Heart left ventricle (tissue), 16 donors: ENCODE measurements around the gene TRMT11. TPM values are rescaled to one million over a fixed set of nuclear protein-coding genes. Genes with fewer than 3 reads are reported as not detected.

ENCODE experiments used
- ATAC-seq, 4 donors: fragments of 200-7000 bp; cut with Tn5 transposase; one replicate each; pipeline ENCODE4 v1.9.1; 2020 to 2022; ENCODE audit warnings: moderate library complexity in 4 of 4, mild to moderate bottlenecking in 3 of 4, moderate number of reproducible peaks in 1 of 4
- DNase-seq, 5 donors: peaks; one replicate each; pipeline ENCODE4 v3.0.0-alpha.2; 2020
- H3K27ac ChIP-seq, 12 donors: fragments of 200-600 bp; sonication (generic) in 4 of 12; one replicate each; pipeline versions ENCODE4 v1.5.0 to v1.8.0; 2016 to 2022; ENCODE audit warnings: mild to moderate bottlenecking in 2 of 12
- H3K27me3 ChIP-seq, 9 donors: fragments of 200-600 bp; sonication (generic) in 2 of 9; one replicate each; pipeline versions ENCODE4 v1.5.1 to v1.8.0; 2016 to 2022; ENCODE audit warnings: mild to moderate bottlenecking in 3 of 9
- H3K36me3 ChIP-seq, 9 donors: fragments of 200-600 bp; sonication (generic) in 2 of 9; one replicate each; pipeline versions ENCODE4 v1.5.0 to v1.8.0; 2018 to 2022; ENCODE audit warnings: mild to moderate bottlenecking in 2 of 9
- H3K4me1 ChIP-seq, 12 donors: fragments of 200-600 bp; sonication (generic) in 4 of 12; one replicate each; pipeline versions ENCODE4 v1.5.0 to v1.8.0; 2016 to 2022; ENCODE audit warnings: mild to moderate bottlenecking in 3 of 12
- H3K4me3 ChIP-seq, 12 donors: fragments of 200-600 bp; sonication (generic) in 4 of 12; one replicate each; pipeline versions ENCODE4 v1.5.0 to v1.8.0; 2017 to 2022; ENCODE audit warnings: mild to moderate bottlenecking in 9 of 12, moderate library complexity in 4 of 12
- H3K9me3 ChIP-seq, 12 donors: fragments of 200-600 bp; sonication (generic) in 4 of 12; one replicate each; pipeline versions ENCODE4 v1.5.0 to v1.8.0; 2016 to 2022; ENCODE audit warnings: mild to moderate bottlenecking in 1 of 12
- CTCF ChIP-seq, 12 donors: fragments of 200-600 bp; sonication (generic) in 4 of 12; IDR thresholded peaks; one replicate each; pipeline versions ENCODE4 v1.5.0 to v1.8.0; 2018 to 2022; ENCODE audit warnings: antibody characterized with exemption in 12 of 12, mild to moderate bottlenecking in 5 of 12
- POLR2A ChIP-seq, 2 donors: fragments of 450-650 bp; IDR thresholded peaks; one replicate each; pipeline ENCODE4 v1.6.1; 2017; ENCODE audit warnings: antibody characterized with exemption in 2 of 2, mild to moderate bottlenecking in 2 of 2, moderate library complexity in 2 of 2
- WGBS, 4 donors: extraction: QIAGEN DNeasy Blood & Tissue Kit in 2 of 4; methylation state at CpG; one replicate each; pipeline versions ENCODE4 v1.1.5 to v1.1.7; 2013 to 2018; 5-methylcytosine and 5-hydroxymethylcytosine counted together
- intact Hi-C, 10 donors: fragments of 100-400 bp; cut with DNase I; formaldehyde crosslinking; loops; one replicate each; pipeline versions ENCODE4 v1.11.1 to v1.14.2; 2022
- polyA plus RNA-seq, 2 donors: library from polyadenylated mRNA; stranded (reverse); fragments of 200-250 nt; gene quantifications; one replicate each; pipeline ENCODE4 v1.2.3, GENCODE V29; 2013
- total RNA-seq, 9 donors: library from RNA; depleted of rRNA in 2 of 9; stranded (reverse); fragments of >200 nt in 2 of 9; fragmentation: NEBNext Ultra II Directional in 3 of 9; extraction: Animal tissue kit (Norgen Biotek cat#: 25700) in 3 of 9; gene quantifications; one replicate each; pipeline versions ENCODE4 v1.1.0 to v1.2.4, GENCODE V29; 2016 to 2023
- donor health status: ischemic (EF 13 %, LVEDD 7.1; RV severe dilation, severe dysfunction).
- donor health status: healthy with polysubstance abuse.
- donor health status: DM: no; HTN: yes; CAD: no.
- donor health status: DM: no; HTN: no; CAD: no.
- donor health status: ischemic (EF 25% LVEDD 6.9; RV normal size, moderate dysfunction).
- donor health status: ischemic (EF 25% LVEDD 5.7; RV mildly dilated, moderate dysfunction).
- donor health status: healthy.
- donor health status: DM: yes; HTN: yes; CAD: no.
- donor health status: ischemic (EF 35%, LVEDD 5.7; RV mildly dilated, moderate dysfunction).
- donor health status: nonischemic (EF 11% LVEDD 7.7; RV severe dilation, severe dysfunction).
- donor health status: DM: yes; HTN: yes; CAD: no.
- donor health status: PGD.
- donor health status: ischemic (EF 29% LVEDD 5.4; RV normal size, mild dysfunction).
- donor health status: nonischemic (EF 23%, LVEDD 6.1; RV moderate dilation, normal function).

Gene TRMT11
- total and polyA plus RNA-seq, 11 donors: 8.0 to 15.6 (median 11.2) TPM

DNA sequence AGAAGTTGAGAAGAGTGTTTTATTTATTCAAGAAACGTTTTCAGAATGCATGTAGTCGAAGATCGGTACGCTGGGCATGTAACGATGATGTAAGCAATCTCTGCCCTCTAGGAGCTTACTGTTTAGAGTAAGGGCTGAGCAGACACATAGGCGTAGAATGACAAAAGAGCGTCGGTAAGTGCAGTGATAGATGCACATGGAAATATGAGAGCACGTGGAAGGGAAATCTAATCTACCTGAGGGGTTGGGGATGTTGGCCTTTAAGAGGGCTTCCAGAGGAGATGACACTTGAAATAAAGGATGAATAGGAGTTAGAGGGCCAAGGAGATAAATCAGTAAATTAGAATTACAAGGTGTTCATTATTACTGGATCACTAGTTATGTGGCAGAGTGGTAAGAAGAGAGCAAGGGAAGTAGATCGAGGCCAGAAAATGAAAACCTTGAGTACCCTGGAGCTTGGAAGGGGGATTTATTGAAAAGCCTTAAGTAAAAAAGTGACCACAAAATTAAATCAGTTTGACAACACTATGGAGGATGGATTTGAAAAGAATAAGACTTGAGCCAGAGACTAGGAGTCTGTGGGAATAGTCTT, 782 bp downstream of the TRMT11 start:
- 23 to 29% (median 27%) methylated on average over 10 of the region's 10 CpGs for WGBS, 4 donors
- intact Hi-C loops: loop anchor here in 2 of 10 donors (10.0 kb wide), 2 partner anchors 672 to 682 kb away; partner anchors contain the start of gene HDDC2 (in 1 of the 2)
- ATAC-seq (peak in 2 of 4 donors; percentile 6 to 11), DNase-seq (no peak)
- peaks cover 0 to 21% (median 9%) of the 10 kb centered on the region in 12 donors for H3K4me1 ChIP-seq
- H3K4me3 ChIP-seq: peak overlapping the region; percentile 63 to 91 (median 80)
- no peak for TF ChIP-seq POLR2A (IDR thresholded peaks at IDR 0.05)
- no peak for TF ChIP-seq CTCF (IDR thresholded peaks at IDR 0.05)
- H3K27me3 ChIP-seq: no peaks in the 10 kb centered on the region
- H3K27ac ChIP-seq: peak overlapping the region in 10 of 12 donors; percentile 58 to 86 (median 75)
- no peaks in the 10 kb centered on the region for H3K9me3 ChIP-seq
- peaks cover 0 to 2% (median 0%) of the 10 kb centered on the region in 9 donors for H3K36me3 ChIP-seq

GRCh38 chr6:125988280-125988679, 1.9 kb downstream of the TRMT11 start:
- peaks cover 0 to 21% (median 9%) of the 10 kb centered on the region in 12 donors for H3K4me1 ChIP-seq
- TF ChIP-seq CTCF (IDR thresholded peaks at IDR 0.05): no peak
- no peak for TF ChIP-seq POLR2A (IDR thresholded peaks at IDR 0.05)
- no peak overlapping the region for H3K27ac ChIP-seq
- no peaks in the 10 kb centered on the region for H3K27me3 ChIP-seq
- intact Hi-C loops: loop anchor here in 2 of 10 donors (10.0 kb wide), 2 partner anchors 673 to 683 kb away; partner anchors contain the start of gene HDDC2 (in 1 of the 2)
- H3K36me3 ChIP-seq: no peaks in the 10 kb centered on the region
- H3K4me3 ChIP-seq: no peak overlapping the region
- no peaks in the 10 kb centered on the region for H3K9me3 ChIP-seq
- ATAC-seq (no peak), DNase-seq (no peak)

- ATAC-seq (no peak), DNase-seq (no peak)
- no peaks in the 10 kb centered on the region for H3K9me3 ChIP-seq
- H3K36me3 ChIP-seq: no peaks in the 10 kb centered on the region
- H3K27ac ChIP-seq: no peak overlapping the region
- intact Hi-C loops: loop anchor here in 2 of 10 donors (10.0 kb wide), 3 partner anchors 675 to 1135 kb away; partner anchors contain the start of gene HDDC2 (in 1 of the 2)
- 81 to 87% (median 85%) methylated on average over 3 of the region's 3 CpGs for WGBS, 4 donors
- H3K4me1 ChIP-seq: peaks cover 0 to 21% (median 9%) of the 10 kb centered on the region in 12 donors
- H3K27me3 ChIP-seq: no peaks in the 10 kb centered on the region
- TF ChIP-seq POLR2A (IDR thresholded peaks at IDR 0.05) (no peak), CTCF (IDR thresholded peaks at IDR 0.05) (no peak)
- H3K4me3 ChIP-seq: no peak overlapping the region
These were observed 3.3 kb downstream of the TRMT11 start for GRCh38 chr6:125989631-125990030.

- Histone ChIP-seq H3K4me3 (no peak overlapping the region), H3K27ac (no peak overlapping the region), H3K27me3 (no peaks in the 10 kb centered on the region), H3K4me1 (peaks cover 0 to 27% (median 4%) of the 10 kb centered on the region in 12 donors), H3K9me3 (no peaks in the 10 kb centered on the region), H3K36me3 (no peaks in the 10 kb centered on the region)
- ATAC-seq (no peak), DNase-seq (no peak)
- intact Hi-C loops: loop anchor here in 1 of 10 donors (10.0 kb wide), 1 partner anchor 1133 kb away; no protein-coding TSS in a partner anchor
- no peak for TF ChIP-seq CTCF (IDR thresholded peaks at IDR 0.05)
- TF ChIP-seq POLR2A (IDR thresholded peaks at IDR 0.05): no peak
- WGBS, 4 donors: 86 to 97% (median 91%) methylated on average over 1 of the region's 1 CpG
These were observed 5.3 kb downstream of the TRMT11 start for GRCh38 chr6:125991653-125992052.
